IMR-90 (cell line): ENCODE data around the gene SHLD1. TPM values are rescaled to one million over a fixed set of nuclear protein-coding genes. Genes with fewer than 3 reads are reported as not detected.

ENCODE experiments used
- ATAC-seq: fragments of 200-7000 bp; cut with Tn5 transposase; 2 replicates; pipeline ENCODE4 v1.9.1; 2020; ENCODE audit warnings: low read depth, mild to moderate bottlenecking, moderate library complexity
- BruUV-seq: library from RNA; stranded (reverse); fragments of 400-500 nt; replicated peaks from 2 replicates; lab custom pipeline; 2021; lab: Mats Ljungman, UMichigan
- CTCF ChIA-PET: fragments of 300-600 bp; formaldehyde crosslinking; extraction: SDS; loops from one replicate; lab custom pipeline; 2021; ENCODE audit warnings: antibody characterized with exemption; lab: Yijun Ruan, JAX
- POLR2A ChIA-PET: fragments of 300-600 bp; sonication (Branson Sonifier 250); formaldehyde crosslinking; loops from one replicate; lab custom pipeline; 2022; ENCODE audit warnings: antibody characterized with exemption; ENCODE audit not compliant: unreplicated experiment; lab: Charles Lee
- DNase-seq: peaks from one replicate; pipeline ENCODE4 v3.0.0; 2013
- H2AFZ ChIP-seq: replicated peaks from 2 replicates; pipeline ENCODE3; 2013; ENCODE audit warnings: low read length, mild to moderate bottlenecking; ENCODE audit not compliant: poor library complexity
- H2AK5ac ChIP-seq: 2 replicates; pipeline ENCODE4 v1.6.1; 2013; ENCODE audit warnings: low read depth, low read length, inconsistent platforms
- H2AK9ac ChIP-seq: replicated peaks from 2 replicates; pipeline ENCODE3; 2013; ENCODE audit warnings: mild to moderate bottlenecking, low read depth, low read length, moderate library complexity; ENCODE audit not compliant: poor library complexity
- H2BK120ac ChIP-seq: 2 replicates; pipeline ENCODE4 v1.6.1; 2013; ENCODE audit warnings: low read depth, low read length, inconsistent platforms
- H2BK15ac ChIP-seq: 3 replicates; pipeline ENCODE4 v1.6.1; 2013; ENCODE audit warnings: low read depth, low read length, inconsistent platforms
- H2BK20ac ChIP-seq: 2 replicates; pipeline ENCODE4 v1.6.1; 2013; ENCODE audit warnings: low read depth, mild to moderate bottlenecking, inconsistent platforms, low read length, moderate library complexity
- H2BK5ac ChIP-seq: 2 replicates; pipeline ENCODE4 v1.6.1; 2013; ENCODE audit warnings: mild to moderate bottlenecking, low read depth, low read length, inconsistent platforms; ENCODE audit not compliant: poor library complexity, severe bottlenecking
- H3K14ac ChIP-seq: replicated peaks from 2 replicates; pipeline ENCODE4 v1.6.1; 2013; ENCODE audit warnings: low read depth, low read length, inconsistent platforms
- H3K18ac ChIP-seq: 2 replicates; pipeline ENCODE4 v1.6.1; 2013; ENCODE audit warnings: low read depth, low read length, control low read depth
- H3K23ac ChIP-seq: 2 replicates; pipeline ENCODE4 v1.6.1; 2013; ENCODE audit warnings: low read depth, low read length, inconsistent platforms
- H3K27ac ChIP-seq: 2 replicates; pipeline ENCODE4 v1.5.1; 2013; ENCODE audit warnings: mild to moderate bottlenecking, control low read depth, low read length; ENCODE audit not compliant: insufficient read depth
- H3K27me3 ChIP-seq: 2 replicates; pipeline ENCODE4 v1.6.1; 2013; ENCODE audit warnings: low read length; ENCODE audit not compliant: control insufficient read depth, insufficient read depth
- H3K36me3 ChIP-seq: 2 replicates; pipeline ENCODE4 v1.6.1; 2013; ENCODE audit warnings: low read length, mixed read lengths; ENCODE audit not compliant: control insufficient read depth, insufficient read depth
- H3K4ac ChIP-seq: 2 replicates; pipeline ENCODE4 v1.6.1; 2013; ENCODE audit warnings: low read depth, low read length, inconsistent platforms
- H3K4me1 ChIP-seq: 2 replicates; pipeline ENCODE4 v1.6.1; 2013; ENCODE audit warnings: low read length, mixed read lengths; ENCODE audit not compliant: control insufficient read depth, insufficient read depth
- H3K4me2 ChIP-seq: 2 replicates; pipeline ENCODE4 v1.6.1; 2013; ENCODE audit warnings: low read depth, mild to moderate bottlenecking, control low read depth, low read length, moderate library complexity
- H3K4me3 ChIP-seq: 2 replicates; pipeline ENCODE4 v1.5.1; 2013; ENCODE audit warnings: low read depth, mild to moderate bottlenecking, control low read depth, low read length, moderate library complexity; ENCODE audit not compliant: insufficient read depth
- H3K56ac ChIP-seq: 2 replicates; pipeline ENCODE4 v1.6.1; 2013; ENCODE audit warnings: low read length, inconsistent platforms; ENCODE audit not compliant: insufficient read depth; ENCODE audit errors: extremely low read depth
- H3K79me1 ChIP-seq, 2 experiments: 2 replicates each; pipeline ENCODE4 v1.6.1; 2013; ENCODE audit warnings: low read length in 2 of 2, inconsistent platforms in 1 of 2, low read depth in 1 of 2
- H3K9ac ChIP-seq: 2 replicates; pipeline ENCODE4 v1.6.1; 2013; ENCODE audit warnings: low read depth, low read length, control low read depth
- H3K9me1 ChIP-seq: 2 replicates; pipeline ENCODE4 v1.6.1; 2013; ENCODE audit warnings: low read length, inconsistent platforms; ENCODE audit not compliant: insufficient read depth
- H3K9me3 ChIP-seq: 2 replicates; pipeline ENCODE4 v1.6.1; 2013; ENCODE audit warnings: low read length; ENCODE audit not compliant: control insufficient read depth, insufficient read depth
- H4K20me1 ChIP-seq: 2 replicates; pipeline ENCODE4 v1.6.1; 2013; ENCODE audit warnings: low read length, inconsistent platforms; ENCODE audit not compliant: insufficient read depth
- H4K5ac ChIP-seq: 2 replicates; pipeline ENCODE4 v1.6.1; 2013; ENCODE audit warnings: mild to moderate bottlenecking, low read depth, low read length, control low read depth
- H4K8ac ChIP-seq, 2 experiments: 2 replicates each; pipeline ENCODE4 v1.6.1; 2013; ENCODE audit warnings: low read depth in 2 of 2, low read length in 2 of 2, control low read depth in 1 of 2, inconsistent platforms in 1 of 2
- H4K91ac ChIP-seq: 2 replicates; pipeline ENCODE4 v1.6.1; 2013; ENCODE audit warnings: low read depth, low read length, inconsistent platforms; ENCODE audit not compliant: insufficient read depth
- BHLHE40 ChIP-seq: fragments of 150-350 bp; IDR thresholded peaks from 2 replicates; pipeline ENCODE4 v1.6.1; 2016; ENCODE audit warnings: mild to moderate bottlenecking, low read depth, low read length
- FOS ChIP-seq: fragments of 150-350 bp; IDR thresholded peaks from 2 replicates; pipeline ENCODE4 v1.6.1; 2016; ENCODE audit warnings: low read depth, low read length
- MXI1 ChIP-seq: IDR thresholded peaks from 2 replicates; pipeline ENCODE4 v1.6.1; 2012; ENCODE audit warnings: low read depth, mild to moderate bottlenecking, low read length, moderate library complexity, borderline replicate concordance
- POLR2A ChIP-seq: IDR thresholded peaks from 2 replicates; pipeline ENCODE4 v1.6.1; 2012; ENCODE audit warnings: mild to moderate bottlenecking, low read depth, low read length
- RAD21 ChIP-seq: IDR thresholded peaks from 2 replicates; pipeline ENCODE4 v1.6.1; 2012; ENCODE audit warnings: low read length, improper control_type of control experiment
- RFX5 ChIP-seq: IDR thresholded peaks from 2 replicates; pipeline ENCODE4 v1.8.0; 2012; ENCODE audit warnings: low read depth, mild to moderate bottlenecking, low read length, moderate library complexity
- WGBS, 2 experiments: methylation state at CpG; one replicate each; pipeline versions ENCODE4 v1.1.5 to v1.1.7; 2013; ENCODE audit warnings: missing lambda C conversion rate in 2 of 2; ENCODE audit not compliant: insufficient read length in 1 of 2; ENCODE audit errors: extremely low coverage in 2 of 2; 5-methylcytosine and 5-hydroxymethylcytosine counted together
- dilution Hi-C: fragments of 300-500 bp; cut with HindIII; formaldehyde crosslinking; loops from one replicate; pipeline ENCODE4 v1.14.3; 2018; ENCODE audit warnings: low sequenced_read_pairs; ENCODE audit not compliant: unreplicated experiment
- in situ Hi-C: fragments of 300-500 bp; cut with MboI; formaldehyde crosslinking; loops from 3 replicates; pipeline ENCODE4 v1.14.3; 2019; ENCODE audit warnings: low sequenced_read_pairs, inconsistent platforms, mixed read lengths
- intact Hi-C: fragments of 100-400 bp; cut with micrococcal nuclease; formaldehyde crosslinking; loops from 2 replicates; pipeline ENCODE4 v1.10.0; 2022
- polyA plus RNA-seq, 3 experiments: library from polyadenylated mRNA; depleted of rRNA; stranded (reverse); fragments of >200 nt; gene quantifications; 2 replicates each; pipeline ENCODE4 v1.2.3, GENCODE V29; 2012; ENCODE audit warnings: low replicate concordance in 1 of 3
- total RNA-seq: library from RNA; depleted of rRNA; stranded (reverse); fragments of >200 nt; gene quantifications from 2 replicates; pipeline ENCODE4 v1.2.3, GENCODE V29; 2012

SHLD1 gene
- total and polyA plus RNA-seq, 2 of the 4 experiments (the other 2 are of a cell fraction), result 2.6 to 3.0 TPM

DNA sequence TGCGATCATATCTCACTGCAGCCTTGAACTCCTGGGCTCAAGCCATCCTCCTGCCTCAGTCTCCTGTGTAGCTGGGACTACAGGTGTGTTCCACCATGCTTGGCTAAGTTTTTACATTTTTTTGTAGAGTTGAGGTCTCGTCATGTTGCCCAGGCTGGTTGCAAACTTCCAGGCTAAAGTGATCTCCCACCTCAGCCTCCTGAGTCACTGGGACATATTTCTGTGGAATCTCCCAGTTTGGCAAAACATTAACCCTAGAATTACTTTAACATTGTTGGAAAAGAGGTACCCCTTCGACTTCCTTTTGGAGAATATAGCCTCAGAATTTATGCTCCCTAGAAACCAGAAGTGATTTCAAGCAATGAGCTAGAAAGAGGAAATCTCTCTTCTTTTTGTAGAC is 57.2 kb downstream of the SHLD1 start:
- Histone ChIP-seq H4K5ac (no peak overlapping the region), H3K27me3 (no peaks in the 10 kb centered on the region), H3K9me3 (no peaks in the 10 kb centered on the region), H2BK15ac (no peak overlapping the region), H2AK5ac (no peak overlapping the region), H3K36me3 (no peaks in the 10 kb centered on the region), H3K9me1 (peaks cover 10% of the 10 kb centered on the region; the same call in 1 of the 2 replicates), H3K18ac (no peak overlapping the region), H3K23ac (no peak overlapping the region), H3K56ac (no peak overlapping the region), H2AFZ (no peak overlapping the region), H4K91ac (no peak overlapping the region), H3K4me1 (no peaks in the 10 kb centered on the region; the same call in 1 of the 2 replicates), H2BK20ac (no peak overlapping the region), H3K9ac (no peak overlapping the region), H3K4me3 (no peak overlapping the region), H3K4me2 (no peak overlapping the region), H2BK120ac (no peak overlapping the region), H4K20me1 (no peaks in the 10 kb centered on the region), H3K4ac (no peak overlapping the region), H4K8ac (no peak overlapping the region), H2BK5ac (no peak overlapping the region), H2AK9ac (no peak overlapping the region), H3K14ac (no peak overlapping the region), H3K27ac (no peak overlapping the region), H3K79me1 (no peaks in the 10 kb centered on the region)
- in situ Hi-C loops, result no loop called here
- CTCF ChIA-PET, result interaction anchor here (1.3 kb wide), 1 partner anchor 10 kb away, joined by 3 read pairs; no protein-coding TSS in a partner anchor
- POLR2A ChIA-PET, result no interaction called here
- no peak for ATAC-seq
- WGBS, 2 experiments, result no CpG with 5 or more reads among the region's 3 CpGs
- no peak for DNase-seq
- intact Hi-C loops, result no loop called here
- no TSS peak for BruUV-seq
- TF ChIP-seq POLR2A (no peak), FOS (no peak), MXI1 (no peak), RFX5 (no peak), RAD21 (no peak), BHLHE40 (no peak)
- dilution Hi-C loops, result no loop called here
